ENCODE measurements around the gene CBR1.

- TF ChIP-seq EZH2 (IDR thresholded peaks at IDR 0.05; ENCODE audit: borderline replicate concordance, low read length) (no peak), CTCF (conservative IDR thresholded peaks at IDR 0.05 in 1 of 2, IDR thresholded peaks at IDR 0.05 in 1 of 2; ENCODE audit: extremely low read depth in 1 of 2, insufficient read depth in 1 of 2, low read depth in 1 of 2, low read length in 2 of 2) (no peak)
Measured at GRCh38 chr21:36073181-36073580, 3.4 kb downstream of the CBR1 start.
